ENCODE measurements around the gene IQCH.

Gene IQCH

GRCh38 chr15:67548862-67549651, 294.5 kb downstream of the IQCH start:
- no peak for FAIRE-seq
- no peak for DNase-seq (ENCODE audit: extremely low spot score, insufficient read length, low read depth)

DNA sequence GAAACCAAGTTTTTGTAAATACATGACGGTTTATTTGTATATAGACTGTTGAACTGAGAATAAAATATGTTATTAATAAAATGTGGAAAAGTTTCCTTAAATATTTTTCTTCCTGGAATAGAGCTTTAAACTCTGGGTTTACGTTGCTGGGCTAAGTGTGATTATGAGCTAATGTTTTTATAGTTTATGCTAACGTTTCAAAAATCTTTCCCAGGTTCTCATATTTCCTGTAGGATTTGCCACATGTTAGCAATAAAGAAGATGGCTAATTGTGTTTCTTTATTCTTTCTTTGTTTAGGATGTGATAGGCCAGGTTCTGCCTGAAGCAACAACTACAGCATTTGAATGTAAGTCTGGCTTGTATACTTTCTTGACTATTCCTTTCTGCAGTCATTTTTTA, 295.1 kb downstream of the IQCH start:
- DNase-seq (ENCODE audit: extremely low spot score, insufficient read length, low read depth) (no peak), FAIRE-seq (no peak)

DNA sequence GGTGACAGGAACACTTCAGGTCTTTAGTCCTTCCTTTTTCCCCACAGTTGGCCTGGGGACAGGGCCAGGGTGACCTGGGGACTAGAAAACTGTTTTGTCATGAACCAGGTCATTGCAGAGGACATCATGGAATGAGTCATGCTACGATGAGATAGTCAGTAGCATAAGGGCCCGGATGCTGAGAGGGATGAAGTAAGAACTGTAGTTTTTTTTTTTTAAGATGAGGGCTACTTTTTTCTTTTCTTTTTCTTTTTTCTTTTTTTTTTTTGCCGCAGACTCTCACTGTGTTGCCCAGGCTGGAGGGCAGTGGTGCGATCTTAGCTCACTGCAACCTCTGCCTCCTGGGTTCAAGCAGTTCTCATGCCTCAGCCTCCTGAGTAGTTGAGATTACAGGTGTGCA, 295.9 kb downstream of the IQCH start:
- no peak for DNase-seq (ENCODE audit: extremely low spot score, insufficient read length, low read depth)

GRCh38 chr15:67551207-67551743, 296.7 kb downstream of the IQCH start:
- DNase-seq (ENCODE audit: extremely low spot score, insufficient read length, low read depth) (no peak), FAIRE-seq (no peak)

More for the DNA sequence above, 295.9 kb downstream of the IQCH start:
- no peak for FAIRE-seq

Data from GM18507 (cell line).